CD1c-positive myeloid dendritic cell (primary cell): ENCODE measurements around the gene LOC101059915.
"Not testable (repeated sequence)": the region's sequence is repeated elsewhere in the genome, so short reads cannot be mapped to it uniquely, and the experiment has no call there.

Source experiments
- DNase-seq: peaks from one replicate; pipeline ENCODE4 v3.0.0-alpha.2; 2016; ENCODE audit errors: extremely low spot score

Gene LOC101059915

GRCh38 chrX:71675636-71676035 lies 8.3 kb downstream of the LOC101059915 start:
- DNase-seq = not testable (repeated sequence)

DNA sequence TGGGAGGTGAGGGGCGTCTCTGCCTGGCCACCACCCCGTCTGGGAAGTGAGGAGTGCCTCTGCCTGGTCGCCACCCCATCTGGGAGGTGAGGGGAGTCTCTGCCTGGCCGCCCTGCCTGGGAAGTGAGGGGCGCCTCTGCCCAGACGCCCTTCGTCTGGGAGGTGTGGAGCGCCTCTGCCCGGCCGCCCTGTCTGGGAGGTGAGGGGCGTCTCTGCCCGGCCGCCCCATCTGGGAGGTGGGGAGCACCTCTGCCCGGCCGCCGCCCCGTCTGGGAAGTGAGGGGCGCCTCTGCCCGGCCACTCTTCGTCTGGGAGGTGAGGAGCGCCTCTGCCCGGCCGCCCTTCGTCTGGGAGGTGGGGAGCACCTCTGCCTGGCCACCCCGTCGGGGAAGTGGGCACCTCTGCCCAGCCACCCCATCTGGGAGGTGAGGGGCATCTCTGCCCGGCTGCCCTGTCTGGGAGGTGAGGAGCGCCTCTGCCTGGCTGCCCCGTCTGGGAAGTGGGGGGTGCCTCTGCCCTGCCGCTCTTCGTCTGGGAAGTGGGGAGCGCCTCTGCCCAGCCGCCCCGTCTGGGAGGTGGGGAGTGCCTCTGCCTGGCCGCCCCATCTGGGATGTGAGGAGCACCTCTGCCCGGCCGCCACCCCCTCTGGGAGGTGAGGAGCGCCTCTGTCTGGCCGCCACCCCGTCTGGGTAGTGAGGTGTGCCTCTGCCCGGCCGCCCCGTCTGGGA lies 8.9 kb downstream of the LOC101059915 start:
- DNase-seq = not testable (repeated sequence)

GRCh38 chrX:71677195-71677594 lies 9.8 kb downstream of the LOC101059915 start:
- not testable (repeated sequence) for DNase-seq

DNA sequence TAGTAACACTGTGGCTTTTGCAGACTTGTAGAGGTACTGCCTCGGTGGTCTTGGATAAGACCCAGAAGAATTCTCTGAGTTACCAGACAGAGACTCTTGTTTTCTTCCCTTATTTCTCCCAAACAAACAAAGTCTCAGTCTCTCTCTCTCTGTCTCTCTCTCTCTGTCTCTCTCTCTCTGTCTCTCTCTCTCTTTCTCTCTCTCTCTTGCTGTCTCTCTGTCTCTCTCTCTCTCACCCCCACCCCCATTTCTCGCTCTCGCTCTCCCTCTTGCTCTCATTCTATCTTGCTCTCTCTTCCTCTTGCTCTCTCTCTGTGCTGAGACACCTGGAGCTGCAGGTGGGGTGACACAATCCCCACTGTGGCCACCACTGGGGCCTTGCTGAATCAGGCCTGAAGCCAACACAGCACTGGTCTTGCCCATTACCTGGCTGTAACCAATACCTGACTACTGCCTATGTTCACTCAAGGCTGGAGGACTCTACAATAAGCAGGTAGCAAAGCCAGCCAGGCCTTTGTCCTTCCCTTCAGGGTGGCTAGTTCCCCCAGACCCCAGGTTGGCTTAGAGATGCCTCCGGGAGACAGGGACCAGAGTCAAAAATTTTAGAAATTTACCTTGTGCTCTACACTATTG lies 12.3 kb downstream of the LOC101059915 start:
- no peak for DNase-seq

GRCh38 chrX:71696641-71697465 lies 29.5 kb downstream of the LOC101059915 start:
- not testable (repeated sequence) for DNase-seq

- not testable (repeated sequence) for DNase-seq
Measured at GRCh38 chrX:71697466-71698298, 30.3 kb downstream of the LOC101059915 start.

GRCh38 chrX:71698299-71699022 lies 31.1 kb downstream of the LOC101059915 start:
- not testable (repeated sequence) for DNase-seq

GRCh38 chrX:71699023-71699344 lies 31.6 kb downstream of the LOC101059915 start:
- not testable (repeated sequence) for DNase-seq

- DNase-seq = not testable (repeated sequence)
Measured at GRCh38 chrX:71702853-71703252, 35.5 kb downstream of the LOC101059915 start.

GRCh38 chrX:71714064-71714463 lies 46.7 kb downstream of the LOC101059915 start:
- not testable (repeated sequence) for DNase-seq

- not testable (repeated sequence) for DNase-seq
Measured at GRCh38 chrX:71715551-71715950, 48.2 kb downstream of the LOC101059915 start.

- DNase-seq = not testable (repeated sequence)
Measured at GRCh38 chrX:71716323-71716722, 49.0 kb downstream of the LOC101059915 start.

DNA sequence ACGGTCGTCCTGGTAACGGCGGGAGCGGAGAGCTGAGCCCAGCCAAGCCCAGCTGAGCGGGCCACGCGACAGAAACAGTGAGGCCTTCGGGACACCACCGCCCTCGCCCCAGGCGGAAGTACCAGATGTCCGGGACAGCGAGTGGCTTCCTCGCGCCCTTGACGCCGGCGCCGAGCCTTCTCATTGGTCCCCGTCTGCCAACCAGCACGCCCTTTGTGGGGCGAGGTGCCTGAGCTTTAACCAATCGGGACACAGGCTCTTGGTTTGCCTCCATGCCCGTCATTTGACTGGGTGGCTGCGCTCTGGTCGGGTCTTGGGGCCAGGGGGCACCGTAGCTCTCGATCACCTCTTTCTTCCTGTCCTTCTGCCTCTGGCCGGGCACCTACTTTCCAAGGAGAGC lies 50.8 kb downstream of the LOC101059915 start, which contains the start of gene CXorf49:
Gene CXorf49 (minus strand): TSS at position 101 of the 400 bp plus-strand sequence. CDS start 134 bp downstream, outside the sequence.
- DNase-seq = not testable (repeated sequence)

GRCh38 chrX:71719195-71719594 lies 51.8 kb downstream of the LOC101059915 start:
- not testable (repeated sequence) for DNase-seq

- not testable (repeated sequence) for DNase-seq
Measured at GRCh38 chrX:71720289-71720886, 53.0 kb downstream of the LOC101059915 start.
